Transverse colon (tissue), 4 donors: ENCODE data around the gene SLC25A13. TPM values are rescaled to one million over a fixed set of nuclear protein-coding genes. Genes with fewer than 3 reads are reported as not detected.

Experiments used
- DNase-seq: peaks from one replicate; pipeline ENCODE4 v3.0.0-alpha.2; 2019
- H3K27ac ChIP-seq, 4 donors: fragments of 200-600 bp; sonication (generic); 2 replicates each; pipeline ENCODE4 v1.5.1; 2016 to 2018; ENCODE audit warnings: inconsistent platforms in 4 of 4
- H3K27me3 ChIP-seq: fragments of 200-600 bp; sonication (generic); 2 replicates; pipeline ENCODE4 v1.5.1; 2017; ENCODE audit warnings: inconsistent platforms
- H3K36me3 ChIP-seq, 4 donors: fragments of 200-600 bp; sonication (generic); 2 replicates each; pipeline ENCODE4 v1.5.1; 2017 to 2019; ENCODE audit warnings: inconsistent platforms in 4 of 4
- H3K4me1 ChIP-seq, 4 donors: fragments of 200-600 bp; sonication (generic); 2 replicates each; pipeline ENCODE4 v1.5.1; 2017 to 2020; ENCODE audit warnings: inconsistent platforms in 4 of 4
- H3K4me3 ChIP-seq, 4 donors: fragments of 200-600 bp; sonication (generic); 1 replicate in 1 of 4; 2 replicates in 3 of 4; pipeline versions ENCODE4 v1.5.1 to v1.6.1; 2017 to 2019; ENCODE audit warnings: inconsistent platforms in 4 of 4
- H3K9me3 ChIP-seq, 2 donors: fragments of 200-600 bp; sonication (generic); 2 replicates each; pipeline ENCODE4 v1.5.1; 2017 to 2019; ENCODE audit warnings: inconsistent platforms in 2 of 2
- CTCF ChIP-seq, 5 experiments: fragments of 200-600 bp in 3 of 5; fragments of 450-650 bp in 2 of 5; sonication (generic) in 3 of 5; IDR thresholded peaks; 1 replicate in 2 of 5; 2 replicates in 3 of 5; pipeline ENCODE4 v1.5.1; 2016 to 2017; ENCODE audit warnings: antibody characterized with exemption in 5 of 5, inconsistent platforms in 3 of 5, mild to moderate bottlenecking in 2 of 5, moderate library complexity in 1 of 5
- EP300 ChIP-seq: sonication (generic); formaldehyde crosslinking; IDR thresholded peaks from one replicate; pipeline ENCODE4 v1.6.1; 2017; ENCODE audit warnings: antibody characterized with exemption, low read depth
- POLR2A ChIP-seq: fragments of 450-650 bp; IDR thresholded peaks from one replicate; pipeline ENCODE4 v1.6.1; 2016; ENCODE audit warnings: antibody characterized with exemption, mild to moderate bottlenecking, moderate library complexity
- POLR2AphosphoS5 ChIP-seq, 3 donors: sonication (generic); formaldehyde crosslinking; IDR thresholded peaks; one replicate each; pipeline ENCODE4 v1.6.1; 2016; ENCODE audit warnings: antibody characterized with exemption in 3 of 3
- WGBS, 2 donors: methylation state at CpG; one replicate each; pipeline ENCODE4 v1.1.5; 2018; ENCODE audit warnings: low coverage in 1 of 2; 5-methylcytosine and 5-hydroxymethylcytosine counted together
- in situ Hi-C, 4 donors: fragments of 200-750 bp; cut with MboI; loops; one replicate each; pipeline versions ENCODE4 v1.15.0 to v1.15.1; 2017; ENCODE audit warnings: low sequenced_read_pairs in 3 of 4, low pct_ligation_motif_present in 1 of 4, low pct_unique_long_range_greater_than_20kb in 1 of 4
- intact Hi-C: fragments of 100-400 bp; cut with DNase I; formaldehyde crosslinking; loops from one replicate; pipeline ENCODE4 v1.15.1; 2023; ENCODE audit warnings: low total_unique reads
- total RNA-seq, 4 donors: library from RNA; depleted of rRNA; stranded (reverse); fragments of >200 nt; gene quantifications; one replicate each; pipeline ENCODE4 v1.1.0, GENCODE V29; 2016

SLC25A13 gene
- total RNA-seq, 4 donors from 2014 or later = 7.8 to 68.9 (median 59.6) TPM

GRCh38 chr7:96188591-96188991 is 133.3 kb downstream of the SLC25A13 start:
- Histone ChIP-seq H3K27me3 (no peaks in the 10 kb centered on the region), H3K27ac (no peak overlapping the region), H3K36me3 (peaks cover 0 to 37% (median 9%) of the 10 kb centered on the region in 4 donors), H3K4me1 (peaks cover 0 to 19% (median 9%) of the 10 kb centered on the region in 4 donors), H3K9me3 (no peaks in the 10 kb centered on the region), H3K4me3 (no peak overlapping the region)
- WGBS, 2 donors = 47 to 53% methylated on average over 8 of the region's 8 CpGs
- no peak for TF ChIP-seq CTCF (IDR thresholded peaks at IDR 0.05)
- no peak for TF ChIP-seq POLR2A
- no peak for TF ChIP-seq POLR2AphosphoS5 (IDR thresholded peaks at IDR 0.05)
- TF ChIP-seq EP300 = no peak
- no peak for DNase-seq
- intact Hi-C loops = no loop called here
- in situ Hi-C loops = no loop called here

- Histone ChIP-seq H3K36me3 (peaks cover 0 to 41% (median 11%) of the 10 kb centered on the region in 4 donors), H3K27me3 (no peaks in the 10 kb centered on the region), H3K4me1 (peaks cover 0 to 19% (median 9%) of the 10 kb centered on the region in 4 donors), H3K9me3 (no peaks in the 10 kb centered on the region), H3K4me3 (no peak overlapping the region), H3K27ac (no peak overlapping the region)
- intact Hi-C loops = no loop called here
- WGBS, 2 donors = 21 to 45% methylated on average over 4 to 8 of the region's 8 CpGs
- in situ Hi-C loops = no loop called here
- no peak for TF ChIP-seq POLR2A
- TF ChIP-seq POLR2AphosphoS5 (IDR thresholded peaks at IDR 0.05) = no peak
- TF ChIP-seq EP300 = no peak
- DNase-seq = no peak
Observed at GRCh38 chr7:96188174-96188581, 133.7 kb downstream of the SLC25A13 start.

- DNase-seq = no peak
- Histone ChIP-seq H3K27ac (no peak overlapping the region), H3K36me3 (peaks cover 0 to 45% (median 13%) of the 10 kb centered on the region in 4 donors), H3K9me3 (no peaks in the 10 kb centered on the region), H3K4me1 (peaks cover 0 to 19% (median 9%) of the 10 kb centered on the region in 4 donors), H3K27me3 (no peaks in the 10 kb centered on the region), H3K4me3 (no peak overlapping the region)
- 47 to 51% methylated on average over 5 to 6 of the region's 6 CpGs for WGBS, 2 donors
- TF ChIP-seq POLR2A (no peak), CTCF (IDR thresholded peaks at IDR 0.05) (no peak), EP300 (no peak), POLR2AphosphoS5 (IDR thresholded peaks at IDR 0.05) (no peak)
- intact Hi-C loops (no loop called here), in situ Hi-C loops (no loop called here)
Observed at GRCh38 chr7:96187735-96188134, 134.2 kb downstream of the SLC25A13 start.

GRCh38 chr7:96184783-96185182 is 137.1 kb downstream of the SLC25A13 start:
- TF ChIP-seq EP300 (no peak), POLR2A (no peak), POLR2AphosphoS5 (IDR thresholded peaks at IDR 0.05) (no peak), CTCF (IDR thresholded peaks at IDR 0.05) (no peak)
- H3K9me3 ChIP-seq = no peaks in the 10 kb centered on the region
- intact Hi-C loops = no loop called here
- peaks cover 0 to 33% (median 9%) of the 10 kb centered on the region in 4 donors for H3K36me3 ChIP-seq
- peaks cover 0 to 19% (median 9%) of the 10 kb centered on the region in 4 donors for H3K4me1 ChIP-seq
- no peak overlapping the region for H3K27ac ChIP-seq
- WGBS, 2 donors = 80 to 96% methylated on average over 2 of the region's 2 CpGs
- DNase-seq = no peak
- H3K27me3 ChIP-seq = no peaks in the 10 kb centered on the region
- no peak overlapping the region for H3K4me3 ChIP-seq
- in situ Hi-C loops = no loop called here

GRCh38 chr7:96183163-96183670 is 138.7 kb downstream of the SLC25A13 start:
- H3K4me1 ChIP-seq = peaks cover 0 to 10% (median 3%) of the 10 kb centered on the region in 4 donors
- H3K27me3 ChIP-seq = no peaks in the 10 kb centered on the region
- no peak overlapping the region for H3K27ac ChIP-seq
- intact Hi-C loops (no loop called here), in situ Hi-C loops (no loop called here)
- no peak overlapping the region for H3K4me3 ChIP-seq
- TF ChIP-seq EP300 = no peak
- H3K9me3 ChIP-seq = no peaks in the 10 kb centered on the region
- 91 to 98% methylated on average over 4 to 5 of the region's 5 CpGs for WGBS, 2 donors
- H3K36me3 ChIP-seq = peaks cover 0 to 26% (median 9%) of the 10 kb centered on the region in 4 donors
- no peak for DNase-seq
